Left lobe of liver (tissue), 2 donors: ENCODE data around the gene DNAJC22. TPM values are rescaled to one million over a fixed set of nuclear protein-coding genes. Genes with fewer than 3 reads are reported as not detected.

Experiments used
- ATAC-seq: fragments of 200-7000 bp; cut with Tn5 transposase; one replicate; pipeline ENCODE4 v1.9.1; 2020; ENCODE audit warnings: mild to moderate bottlenecking, moderate library complexity
- DNase-seq: peaks from one replicate; pipeline ENCODE4 v3.0.0-alpha.2; 2020; ENCODE audit warnings: low spot score
- total RNA-seq: library from RNA; stranded (reverse); gene quantifications from one replicate; pipeline ENCODE4 v1.2.1, GENCODE V29; 2021
- donor health status: DM: no; HTN: no; CAD: no; lungs with moderate emphysema.
- donor health status: DM: no; HTN: yes; CAD: no.

The DNAJC22 gene
- total RNA-seq, 1 donor from 2014 or later = 42.3 TPM

GRCh38 chr12:49342914-49343731, 3.6 kb upstream of the DNAJC22 start:
- ATAC-seq (no peak), DNase-seq (peak; percentile 40)

- ATAC-seq (peak; percentile 1), DNase-seq (peak; percentile 23)
Observed at GRCh38 chr12:49344486-49345050, 2.1 kb upstream of the DNAJC22 start.

DNA sequence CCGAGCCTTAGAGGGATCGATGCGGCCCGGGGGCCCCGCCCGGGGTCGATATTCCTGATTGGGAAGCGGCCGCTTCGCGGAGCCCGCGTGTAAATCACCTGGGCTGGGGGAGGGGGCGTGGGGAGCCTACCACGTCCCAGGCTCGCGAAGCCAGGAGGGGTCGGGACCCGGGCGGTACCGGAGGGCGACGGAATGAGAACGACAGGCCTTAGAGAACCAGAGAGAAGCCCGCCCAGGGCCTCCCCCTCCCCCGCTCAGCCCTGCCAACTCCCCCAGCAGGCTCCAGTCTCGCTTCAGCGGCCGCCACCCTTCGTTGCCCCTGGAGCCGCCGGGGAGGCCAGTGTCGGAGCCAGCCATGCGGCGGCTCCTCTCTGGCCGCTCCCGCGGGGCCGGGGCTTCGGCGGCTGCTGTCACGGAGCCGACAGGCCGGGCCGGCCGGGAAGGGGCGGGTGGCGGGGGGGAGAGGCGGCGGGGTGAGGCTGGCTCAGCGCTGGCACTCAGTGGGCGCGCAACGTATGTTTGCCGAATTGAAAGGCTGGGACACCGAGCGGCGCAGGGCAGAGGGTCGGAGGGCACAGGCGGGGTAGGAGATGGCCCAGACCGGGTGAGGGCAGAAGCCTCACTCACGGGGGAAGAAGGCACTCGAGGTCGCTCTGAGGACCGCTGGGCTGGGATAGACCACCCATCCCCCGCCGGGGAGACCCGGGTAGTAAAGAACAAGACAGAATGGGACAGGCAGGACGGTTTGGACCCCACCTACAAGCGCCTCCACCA, 1.4 kb upstream of the DNAJC22 start:
- ATAC-seq (peak; percentile 15), DNase-seq (peak; percentile 61)

DNA sequence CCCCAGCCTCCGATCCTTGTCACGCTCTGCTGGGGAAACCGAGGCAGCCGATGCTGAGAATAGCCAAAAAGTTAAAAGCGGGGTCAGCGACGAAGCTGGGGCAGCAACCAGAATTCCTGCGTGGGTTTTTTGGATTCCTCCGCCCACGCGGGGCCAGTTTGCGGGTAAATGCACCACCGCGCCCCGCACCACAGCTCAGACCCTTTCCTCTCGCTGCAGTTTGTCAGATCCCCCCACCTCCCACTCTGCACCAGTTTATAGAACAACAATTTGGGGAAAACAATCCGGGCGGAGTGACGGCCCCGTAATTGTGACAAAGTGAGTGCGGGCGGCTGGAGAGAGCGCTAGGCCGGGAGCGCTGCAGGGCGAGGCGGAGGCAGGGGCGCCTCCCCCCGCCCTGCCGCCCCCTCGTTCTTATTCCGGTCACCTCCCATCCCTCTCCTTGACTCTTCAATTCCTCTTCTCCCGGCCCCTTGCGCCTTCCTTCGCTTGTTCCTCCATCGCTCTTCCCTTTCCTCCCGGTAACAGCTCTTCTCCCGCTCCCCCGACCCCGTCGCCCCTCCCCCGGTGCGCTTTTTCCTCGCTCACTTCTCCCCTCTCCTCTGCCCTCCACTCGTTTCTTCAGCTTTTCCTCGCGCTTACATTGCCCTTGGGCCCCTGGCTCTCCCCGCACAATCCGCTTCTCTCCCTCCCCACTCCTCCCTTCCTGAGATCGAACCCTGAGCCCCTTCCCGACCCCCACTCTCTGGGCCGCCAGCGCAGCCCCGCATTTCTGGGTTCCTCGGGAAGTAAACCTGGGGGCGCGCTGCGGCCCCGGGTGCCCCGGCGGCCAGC, 646 bp upstream of the DNAJC22 start:
- ATAC-seq (no peak), DNase-seq (no peak)

DNA sequence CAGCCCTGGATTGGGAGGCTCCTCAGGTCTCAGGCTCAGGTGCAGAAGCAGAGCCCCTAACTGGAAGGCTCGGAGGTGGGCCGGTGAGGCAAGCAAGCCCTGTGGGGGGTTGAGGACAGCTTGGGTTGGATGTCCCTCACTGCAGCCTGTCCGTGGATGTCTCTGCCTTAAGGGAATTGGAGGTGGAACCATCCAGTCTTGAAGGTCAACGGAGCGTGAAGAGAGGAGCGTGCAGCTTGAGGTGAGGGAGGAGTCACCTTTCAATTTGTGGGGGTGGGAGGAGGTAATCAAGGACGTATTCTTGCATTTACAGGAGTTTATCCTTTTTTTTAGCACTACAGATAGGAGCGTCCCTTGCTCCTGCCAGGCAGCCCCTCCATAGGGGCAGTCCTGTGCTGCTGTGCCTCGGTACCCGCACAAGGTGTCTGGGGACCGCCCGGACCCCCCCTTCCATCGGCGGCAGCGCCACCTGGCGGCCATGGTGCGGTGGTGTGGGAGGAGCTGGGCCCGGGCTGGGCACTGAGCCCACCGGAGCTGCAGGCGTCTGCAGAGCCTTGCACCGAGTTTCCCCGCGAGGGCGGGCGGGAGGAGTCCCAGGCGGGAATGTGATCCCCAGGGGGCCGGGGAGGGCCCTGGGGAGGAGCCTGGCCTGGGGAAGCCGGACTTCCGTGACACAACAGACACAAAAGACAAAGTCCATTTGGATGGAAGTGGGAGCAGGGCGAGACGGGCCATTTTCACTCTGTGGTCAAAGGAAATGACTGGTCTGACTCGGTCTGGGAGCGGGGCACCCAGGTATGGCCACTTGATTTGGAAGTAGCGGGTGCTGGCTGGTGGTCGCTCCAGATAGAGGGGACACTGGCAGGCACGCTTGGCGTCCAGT, 864 bp downstream of the DNAJC22 start:
- ATAC-seq = peak; percentile 90
- peak; percentile 99 for DNase-seq

DNA sequence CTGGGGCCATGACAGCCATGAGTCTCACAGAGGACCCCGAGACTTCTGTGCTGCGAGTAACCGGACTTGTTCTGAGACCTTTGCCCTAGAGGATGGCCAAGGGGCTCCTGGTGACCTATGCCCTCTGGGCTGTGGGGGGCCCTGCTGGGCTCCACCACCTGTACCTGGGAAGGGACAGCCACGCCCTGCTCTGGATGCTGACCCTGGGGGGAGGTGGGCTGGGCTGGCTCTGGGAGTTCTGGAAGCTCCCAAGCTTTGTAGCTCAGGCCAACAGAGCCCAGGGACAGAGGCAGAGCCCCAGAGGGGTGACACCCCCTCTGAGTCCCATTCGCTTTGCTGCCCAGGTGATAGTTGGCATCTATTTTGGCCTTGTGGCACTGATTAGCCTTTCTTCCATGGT, 2.1 kb downstream of the DNAJC22 start:
- ATAC-seq = no peak
- peak; percentile 47 for DNase-seq

DNA sequence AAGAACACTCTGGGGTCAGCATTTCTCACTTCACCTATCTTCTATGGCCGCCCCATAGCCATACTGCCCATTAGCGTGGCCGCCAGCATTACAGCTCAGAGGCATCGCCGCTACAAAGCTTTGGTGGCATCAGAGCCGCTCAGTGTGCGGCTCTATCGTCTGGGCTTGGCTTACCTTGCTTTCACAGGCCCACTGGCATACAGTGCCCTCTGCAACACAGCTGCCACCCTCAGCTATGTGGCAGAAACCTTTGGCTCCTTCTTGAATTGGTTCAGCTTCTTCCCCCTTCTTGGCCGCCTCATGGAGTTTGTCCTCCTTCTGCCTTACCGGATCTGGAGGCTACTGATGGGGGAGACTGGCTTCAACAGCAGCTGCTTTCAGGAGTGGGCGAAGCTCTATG, 2.6 kb downstream of the DNAJC22 start:
- peak; percentile 41 for DNase-seq

DNA sequence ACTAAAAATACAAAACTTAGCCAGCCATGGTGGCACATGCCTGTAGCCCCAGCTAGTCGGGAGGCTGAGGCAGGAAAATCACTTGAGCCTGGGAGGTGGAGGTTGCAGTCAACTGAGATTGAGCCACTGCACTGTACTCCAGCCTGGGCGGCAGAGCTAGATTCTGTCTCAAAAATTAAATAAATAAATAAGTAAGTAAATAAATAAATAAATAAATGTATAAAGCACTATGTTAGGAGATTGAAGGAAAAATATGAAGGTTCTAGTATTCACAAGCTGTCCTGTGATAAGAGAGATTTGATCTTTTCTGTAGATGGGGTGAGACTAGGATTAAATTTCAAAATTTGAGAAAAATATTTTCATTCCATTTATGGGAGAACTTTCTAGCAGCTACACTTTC, 5.7 kb downstream of the DNAJC22 start:
- DNase-seq = peak; percentile 18
- ATAC-seq = no peak

More for the DNA sequence above, 2.6 kb downstream of the DNAJC22 start:
- no peak for ATAC-seq

DNA sequence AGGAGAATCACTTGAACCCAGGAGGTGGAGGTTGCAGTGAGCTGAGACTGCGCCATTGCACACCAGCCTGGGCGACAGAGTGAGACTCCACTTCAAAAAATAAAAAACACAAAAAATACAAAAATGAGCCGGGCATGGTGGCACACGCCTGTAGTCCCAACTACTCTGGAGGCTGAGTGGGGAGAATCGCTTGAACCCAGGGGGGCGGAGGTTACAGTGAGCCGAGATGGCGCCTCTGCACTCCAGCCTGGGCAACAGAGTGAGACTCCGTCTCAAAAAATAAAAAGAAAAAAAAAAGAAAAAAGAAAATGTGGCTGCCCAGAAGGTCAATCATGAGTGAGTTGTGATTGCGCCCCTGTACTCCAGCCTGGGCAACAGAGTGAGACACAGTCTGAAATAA, 9.2 kb downstream of the DNAJC22 start:
- ATAC-seq = no peak
- DNase-seq = peak; percentile 15

- peak; percentile 62 for ATAC-seq
- DNase-seq = no peak
Observed at GRCh38 chr12:49357103-49357678, 10.5 kb downstream of the DNAJC22 start.

DNA sequence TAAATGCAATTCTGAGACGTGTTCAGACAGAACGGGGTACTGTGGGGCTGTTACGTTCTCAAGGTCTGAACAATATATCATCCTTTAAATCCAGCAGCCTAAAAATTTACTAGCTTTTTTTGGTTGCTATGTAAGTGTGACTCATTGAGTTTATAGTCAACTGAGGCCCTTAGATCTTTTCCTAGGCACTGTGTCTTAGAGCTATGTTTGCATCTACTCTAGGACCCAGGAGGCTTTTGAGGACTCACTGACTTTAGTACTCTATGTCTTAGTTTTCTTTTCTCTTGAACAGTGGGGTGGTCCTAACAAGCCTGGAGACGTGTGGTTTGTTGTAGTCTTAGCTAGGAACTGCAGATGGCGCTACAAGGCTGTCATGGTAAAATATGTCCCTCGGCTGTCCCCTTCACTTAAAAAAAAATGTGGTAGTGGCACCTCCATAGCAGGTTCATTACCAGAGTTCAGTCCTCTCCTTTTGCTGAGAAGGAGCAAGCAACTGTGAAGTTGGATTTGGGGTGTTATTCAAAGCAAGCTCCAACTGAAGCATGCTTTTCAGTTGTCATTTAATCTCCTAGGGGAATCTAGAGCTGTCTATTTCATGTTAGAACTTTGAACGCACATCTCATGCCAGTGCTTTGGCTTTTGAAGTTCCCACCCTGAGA, 11.9 kb downstream of the DNAJC22 start:
- ATAC-seq (peak; percentile 90), DNase-seq (peak; percentile 44)

- DNase-seq = peak; percentile 22
- ATAC-seq = no peak
Observed at GRCh38 chr12:49359671-49360070, 13.0 kb downstream of the DNAJC22 start.

- ATAC-seq (no peak), DNase-seq (no peak)
Observed at GRCh38 chr12:49362077-49362476, 15.4 kb downstream of the DNAJC22 start.

DNA sequence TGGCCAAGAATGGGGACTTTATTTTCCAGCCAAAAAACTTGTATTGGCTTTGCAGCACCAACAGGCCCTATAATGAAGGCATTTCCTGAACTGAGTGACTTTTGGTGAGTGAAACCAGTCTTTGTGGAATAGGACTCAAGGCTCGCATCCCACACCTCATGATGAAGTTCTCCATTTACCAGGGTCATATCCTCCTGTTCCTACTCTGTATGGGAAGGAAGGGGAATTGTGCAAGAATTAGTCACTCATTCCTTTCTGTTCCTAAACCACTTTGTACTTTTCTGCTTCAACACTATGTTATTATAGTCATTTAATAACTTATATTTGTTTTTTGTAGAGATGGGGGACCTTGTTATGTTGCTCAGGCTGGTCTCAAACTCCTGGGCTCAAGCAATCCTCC, 18.3 kb downstream of the DNAJC22 start:
- no peak for DNase-seq
- no peak for ATAC-seq

GRCh38 chr12:49365542-49365941, 18.9 kb downstream of the DNAJC22 start:
- no peak for DNase-seq
- ATAC-seq = no peak

DNA sequence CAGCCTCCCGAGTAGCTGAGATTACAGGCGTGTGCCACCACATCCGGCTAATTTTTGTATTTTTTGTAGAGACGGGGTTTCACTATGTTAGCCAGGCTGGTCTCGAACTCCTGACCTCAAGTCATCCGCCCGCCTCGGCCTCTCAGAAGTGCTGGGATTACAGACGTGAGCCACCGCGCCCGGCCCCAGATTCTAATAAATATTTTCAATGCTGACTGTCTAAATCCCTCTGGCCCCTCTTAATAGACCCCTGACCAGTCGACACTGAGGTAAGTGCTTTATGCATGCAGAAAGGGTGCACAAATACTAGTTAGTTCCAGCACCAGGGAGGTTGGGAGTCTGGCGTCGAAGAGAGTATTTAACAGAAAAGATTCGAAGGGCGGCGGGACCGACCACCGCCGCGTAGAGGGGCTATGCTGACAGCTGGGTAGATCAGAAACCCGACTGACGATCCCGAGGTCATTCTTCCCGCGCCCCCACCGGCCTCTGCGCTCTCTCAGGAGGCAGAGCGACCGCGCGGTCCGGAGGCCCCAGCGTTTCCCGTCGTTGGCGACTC, 19.5 kb downstream of the DNAJC22 start:
- DNase-seq = no peak
- ATAC-seq = peak; percentile 38

- peak; percentile 93 for DNase-seq
Observed at GRCh38 chr12:49366652-49367380, 20.1 kb downstream of the DNAJC22 start.

More at GRCh38 chr12:49366652-49367380, 20.1 kb downstream of the DNAJC22 start:
- ATAC-seq = peak; percentile 92
